CD4-positive, alpha-beta memory T cell (primary cell): Measurements from ENCODE around the gene VPS26B. TPM values are rescaled to one million over a fixed set of nuclear protein-coding genes. Genes with fewer than 3 reads are reported as not detected.
"Not testable (repeated sequence)": the region's sequence is repeated elsewhere in the genome, so short reads cannot be mapped to it uniquely, and the experiment has no call there.

ENCODE experiments used
- CTCF ChIA-PET: fragments of 350-600 bp; sonication (Branson Sonifier 250); formaldehyde crosslinking; loops from one replicate; lab custom pipeline; 2021; ENCODE audit warnings: inconsistent platforms; ENCODE audit not compliant: partially characterized antibody; lab: Charles Lee
- POLR2A ChIA-PET: fragments of 350-600 bp; sonication (Branson Sonifier 250); formaldehyde crosslinking; loops from one replicate; lab custom pipeline; 2021; ENCODE audit not compliant: partially characterized antibody; lab: Charles Lee
- DNase-seq, 5 donors: peaks; one replicate each; pipeline versions ENCODE4 v3.0.0 to v3.0.0-alpha.2; 2020 to 2022; ENCODE audit warnings: mixed read lengths in 1 of 5
- H3K27ac ChIP-seq: one replicate; pipeline ENCODE4 v1.7.0; 2013; ENCODE audit warnings: low read depth, low read length
- H3K27me3 ChIP-seq: 2 replicates; pipeline ENCODE4 v1.7.0; 2013; ENCODE audit warnings: mild to moderate bottlenecking, low read length, moderate library complexity; ENCODE audit not compliant: insufficient read depth
- H3K36me3 ChIP-seq: 2 replicates; pipeline ENCODE4 v1.7.0; 2013; ENCODE audit warnings: mild to moderate bottlenecking, low read length, moderate library complexity; ENCODE audit not compliant: insufficient read depth
- H3K4me1 ChIP-seq: 2 replicates; pipeline ENCODE4 v1.7.0; 2013; ENCODE audit warnings: mild to moderate bottlenecking, low read length, moderate library complexity; ENCODE audit not compliant: insufficient read depth
- H3K4me3 ChIP-seq, 2 donors: one replicate each; pipeline ENCODE4 v1.7.0; 2013; ENCODE audit warnings: low read length in 2 of 2, mild to moderate bottlenecking in 1 of 2
- H3K9me3 ChIP-seq, 2 donors: one replicate each; pipeline ENCODE4 v1.7.0; 2013; ENCODE audit warnings: low read length in 2 of 2, control low read depth in 1 of 2; ENCODE audit not compliant: control insufficient read depth in 1 of 2
- H3K27ac Mint-ChIP-seq, 7 donors: one replicate each; pipeline ENCODE4 v1.8.0; 2020 to 2021; ENCODE audit warnings: mixed read lengths in 7 of 7, mild to moderate bottlenecking in 6 of 7, inconsistent platforms in 3 of 7, moderate library complexity in 3 of 7
- H3K27me3 Mint-ChIP-seq, 2 donors: one replicate each; pipeline ENCODE4 v1.8.0; 2020 to 2021; ENCODE audit warnings: mixed read lengths in 2 of 2
- H3K36me3 Mint-ChIP-seq, 2 donors: one replicate each; pipeline ENCODE4 v1.8.0; 2020 to 2021; ENCODE audit warnings: mixed read lengths in 2 of 2, inconsistent platforms in 1 of 2, mild to moderate bottlenecking in 1 of 2
- H3K4me1 Mint-ChIP-seq, 4 donors: one replicate each; pipeline ENCODE4 v1.8.0; 2020 to 2021; ENCODE audit warnings: mixed read lengths in 4 of 4, mild to moderate bottlenecking in 1 of 4
- H3K4me3 Mint-ChIP-seq, 8 donors: one replicate each; pipeline ENCODE4 v1.8.0; 2020 to 2021; ENCODE audit warnings: mixed read lengths in 8 of 8, mild to moderate bottlenecking in 7 of 8, moderate library complexity in 6 of 8, inconsistent platforms in 3 of 8
- H3K9me3 Mint-ChIP-seq, 8 donors: one replicate each; pipeline ENCODE4 v1.8.0; 2020 to 2021; ENCODE audit warnings: mixed read lengths in 8 of 8, mild to moderate bottlenecking in 5 of 8, inconsistent platforms in 3 of 8, moderate library complexity in 1 of 8
- intact Hi-C: fragments of 100-400 bp; cut with micrococcal nuclease; formaldehyde crosslinking; loops from one replicate; pipeline ENCODE4 v1.15.1; 2023
- polyA plus RNA-seq, 2 donors: library from polyadenylated mRNA; unstranded; fragments of 300-500 nt; fragmentation: Illumina TruSeq; gene quantifications; one replicate each; pipeline ENCODE4 v1.2.3, GENCODE V29; 2021
- total RNA-seq, 2 experiments: library from RNA; stranded (reverse); gene quantifications; one replicate each; pipeline ENCODE4 v1.2.3, GENCODE V29; 2021

Gene VPS26B
- 10 to 100 TPM; 72.2 to 76.6 TPM for total RNA-seq
- polyA plus RNA-seq, result 10 to 100 TPM; 49.6 to 56.7 TPM

GRCh38 chr11:134223836-134224709 is at the start of gene VPS26B, which contains the start of gene NCAPD3:
VPS26B (plus strand) TSS chr11:134224671; CDS start chr11:134225123, 452 bp downstream.
NCAPD3 (minus strand) TSS chr11:134223967; CDS start chr11:134223926, 41 bp downstream.
- peak within 1 kb of the TSS; percentile 95 for H3K27ac ChIP-seq
- Mint-ChIP-seq H3K36me3 (peaks cover 9 to 33% of the 10 kb centered on the region in 2 donors), H3K4me1 (peaks cover 42 to 69% (median 52%) of the 10 kb centered on the region in 4 donors), H3K4me3 (peak within 1 kb of the TSS; percentile 93 to 98 (median 96)), H3K9me3 (peaks cover 0 to 3% (median 0%) of the 10 kb centered on the region in 8 donors), H3K27me3 (no peaks in the 10 kb centered on the region), H3K27ac (peak within 1 kb of the TSS; percentile 98 to 99 (median 99))
- peak; percentile 95 to 96 (median 95) for DNase-seq
- H3K27me3 ChIP-seq, result no peaks in the 10 kb centered on the region
- peaks cover 3% of the 10 kb centered on the region for H3K36me3 ChIP-seq
- H3K4me1 ChIP-seq, result peaks cover 53% of the 10 kb centered on the region
- peak within 1 kb of the TSS; percentile 83 to 100 for H3K4me3 ChIP-seq
- intact Hi-C loops, result loop anchor here (1.0 to 2.0 kb wide), 6 partner anchors 17 to 267 kb away; partner anchors contain the start of genes ACAD8, GLB1L2, GLB1L3 and THYN1
- ChIA-PET CTCF (interaction anchor here (0.7 to 5.0 kb wide), 11 partner anchors 10 to 142 kb away, joined by 3 to 38 read pairs (median 5); partner anchors contain the start of gene GLB1L3), POLR2A (interaction anchor here (0.7 to 4.2 kb wide), 23 partner anchors 9 to 279 kb away, joined by 3 to 92 read pairs (median 6); partner anchors contain the start of genes ACAD8, GLB1L2, GLB1L3 and IGSF9B)
- no peaks in the 10 kb centered on the region for H3K9me3 ChIP-seq

- Mint-ChIP-seq H3K9me3 (peaks cover 0 to 2% (median 0%) of the 10 kb centered on the region in 8 donors), H3K4me3 (no peak overlapping the region), H3K27ac (no peak overlapping the region), H3K27me3 (no peaks in the 10 kb centered on the region), H3K36me3 (peaks cover 66 to 70% of the 10 kb centered on the region in 2 donors), H3K4me1 (no peaks in the 10 kb centered on the region)
- Histone ChIP-seq H3K27me3 (no peaks in the 10 kb centered on the region), H3K36me3 (peaks cover 49% of the 10 kb centered on the region), H3K9me3 (no peaks in the 10 kb centered on the region), H3K4me3 (no peak overlapping the region), H3K4me1 (no peaks in the 10 kb centered on the region), H3K27ac (no peak overlapping the region)
- ChIA-PET POLR2A (no interaction called here), CTCF (no interaction called here)
- no peak for DNase-seq
- intact Hi-C loops, result no loop called here
These were observed 48.2 kb upstream of the VPS26B start for GRCh38 chr11:134176284-134176683.

- POLR2A ChIA-PET, result interaction anchor here (0.8 kb wide), 1 partner anchor 84 kb away, joined by 3 read pairs; no protein-coding TSS in a partner anchor
- peaks cover 0 to 2% (median 0%) of the 10 kb centered on the region in 8 donors for H3K9me3 Mint-ChIP-seq
- CTCF ChIA-PET, result no interaction called here
- H3K27ac ChIP-seq, result no peak overlapping the region
- peaks cover 44% of the 10 kb centered on the region for H3K36me3 ChIP-seq
- no peaks in the 10 kb centered on the region for H3K4me1 ChIP-seq
- H3K4me1 Mint-ChIP-seq, result no peaks in the 10 kb centered on the region
- H3K4me3 Mint-ChIP-seq, result no peak overlapping the region
- no peak for DNase-seq
- no peaks in the 10 kb centered on the region for H3K27me3 ChIP-seq
- no peaks in the 10 kb centered on the region for H3K27me3 Mint-ChIP-seq
- intact Hi-C loops, result no loop called here
- no peak overlapping the region for H3K4me3 ChIP-seq
- no peaks in the 10 kb centered on the region for H3K9me3 ChIP-seq
- peak overlapping the region in 2 of 7 donors; percentile 39 to 42 for H3K27ac Mint-ChIP-seq
- H3K36me3 Mint-ChIP-seq, result peaks cover 55 to 73% of the 10 kb centered on the region in 2 donors
These were observed 46.3 kb upstream of the VPS26B start for GRCh38 chr11:134178032-134178674.

- no peak overlapping the region for H3K4me3 Mint-ChIP-seq
- H3K27ac Mint-ChIP-seq, result no peak overlapping the region
- Histone ChIP-seq H3K4me3 (no peak overlapping the region), H3K4me1 (no peaks in the 10 kb centered on the region), H3K36me3 (peaks cover 42% of the 10 kb centered on the region), H3K9me3 (no peaks in the 10 kb centered on the region), H3K27ac (no peak overlapping the region), H3K27me3 (no peaks in the 10 kb centered on the region)
- H3K4me1 Mint-ChIP-seq, result no peaks in the 10 kb centered on the region
- H3K27me3 Mint-ChIP-seq, result no peaks in the 10 kb centered on the region
- ChIA-PET CTCF (interaction anchor here (1.1 to 1.6 kb wide), 3 partner anchors 8 to 132 kb away, joined by 3 to 5 read pairs (median 4); no protein-coding TSS in a partner anchor), POLR2A (interaction anchor here (0.6 kb wide), 1 partner anchor 18 kb away, joined by 4 read pairs; no protein-coding TSS in a partner anchor)
- DNase-seq, result no peak
- peaks cover 53 to 72% of the 10 kb centered on the region in 2 donors for H3K36me3 Mint-ChIP-seq
- intact Hi-C loops, result no loop called here
- H3K9me3 Mint-ChIP-seq, result no peaks in the 10 kb centered on the region
These were observed 42.8 kb upstream of the VPS26B start for GRCh38 chr11:134181707-134182106.

- peaks cover 78 to 82% of the 10 kb centered on the region in 2 donors for H3K36me3 Mint-ChIP-seq
- intact Hi-C loops, POLR2A ChIA-PET, H3K9me3 ChIP-seq, H3K9me3 Mint-ChIP-seq, H3K4me3 Mint-ChIP-seq, H3K4me1 Mint-ChIP-seq, H3K4me3 ChIP-seq, DNase-seq, H3K4me1 ChIP-seq, H3K27ac Mint-ChIP-seq, CTCF ChIA-PET, H3K27ac ChIP-seq, H3K27me3 ChIP-seq, H3K27me3 Mint-ChIP-seq: not testable (repeated sequence)
- peaks cover 36% of the 10 kb centered on the region for H3K36me3 ChIP-seq
These were observed 36.4 kb upstream of the VPS26B start for GRCh38 chr11:134188092-134188491.

GRCh38 chr11:134196756-134197155 is 27.7 kb upstream of the VPS26B start:
- peak in 4 of 5 donors; percentile 9 to 31 (median 21) for DNase-seq
- H3K36me3 Mint-ChIP-seq, result peaks cover 52 to 70% of the 10 kb centered on the region in 2 donors
- no peaks in the 10 kb centered on the region for H3K9me3 Mint-ChIP-seq
- ChIA-PET POLR2A (interaction anchor here (1.2 to 1.7 kb wide), 3 partner anchors 28 to 57 kb away, joined by 3 to 8 read pairs (median 4); partner anchors contain the start of genes ACAD8, NCAPD3, THYN1 and VPS26B), CTCF (interaction anchor here (1.4 to 2.7 kb wide), 2 partner anchors 11 to 15 kb away, joined by 5 to 10 read pairs; no protein-coding TSS in a partner anchor)
- Histone ChIP-seq H3K4me3 (no peak overlapping the region), H3K27me3 (no peaks in the 10 kb centered on the region), H3K4me1 (peaks cover 3% of the 10 kb centered on the region), H3K9me3 (no peaks in the 10 kb centered on the region), H3K36me3 (peaks cover 16% of the 10 kb centered on the region), H3K27ac (no peak overlapping the region)
- H3K27me3 Mint-ChIP-seq, result no peaks in the 10 kb centered on the region
- intact Hi-C loops, result no loop called here
- peaks cover 6 to 10% (median 8%) of the 10 kb centered on the region in 4 donors for H3K4me1 Mint-ChIP-seq
- H3K4me3 Mint-ChIP-seq, result peak overlapping the region in 7 of 8 donors; percentile 40 to 82 (median 49)
- H3K27ac Mint-ChIP-seq, result peak overlapping the region in 6 of 7 donors; percentile 76 to 96 (median 84)
